DND-41 (cell line): Measurements from ENCODE around the gene TMEM134.

Source experiments
- ATAC-seq: fragments of 200-7000 bp; cut with Tn5 transposase; 3 replicates; pipeline ENCODE4 v1.9.1; 2021; ENCODE audit warnings: low read depth; ENCODE audit not compliant: insufficient read depth
- DNase-seq: peaks from one replicate; pipeline ENCODE4 v3.0.0-alpha.2; 2020
- H2AFZ ChIP-seq: 2 replicates; pipeline ENCODE4 v1.6.0; 2012; ENCODE audit warnings: low read depth, low read length
- H3K27ac ChIP-seq: 2 replicates; pipeline ENCODE4 v1.5.1; 2012; ENCODE audit warnings: low read length, inconsistent platforms
- H3K27me3 ChIP-seq: fragments of 200-600 bp; sonication (generic); 2 replicates; pipeline ENCODE4 v1.6.0; 2012; ENCODE audit warnings: low read length, mild to moderate bottlenecking, inconsistent platforms; ENCODE audit not compliant: insufficient read depth, poor library complexity
- H3K36me3 ChIP-seq: 2 replicates; pipeline ENCODE4 v1.5.1; 2012; ENCODE audit warnings: low read length, inconsistent platforms; ENCODE audit not compliant: insufficient read depth
- H3K4me1 ChIP-seq: 2 replicates; pipeline ENCODE4 v1.5.1; 2012; ENCODE audit warnings: mild to moderate bottlenecking, low read length; ENCODE audit not compliant: insufficient read depth
- H3K4me2 ChIP-seq: 2 replicates; pipeline ENCODE4 v1.6.0; 2012; ENCODE audit warnings: mild to moderate bottlenecking, moderate library complexity, low read length, inconsistent platforms; ENCODE audit not compliant: insufficient read depth
- H3K4me3 ChIP-seq, 2 experiments: fragments of 200-600 bp in 1 of 2; shearing (Covaris generic) in 1 of 2; 2 replicates each; pipeline ENCODE4 v1.5.1; 2012 to 2016; ENCODE audit warnings: inconsistent platforms in 2 of 2, low read length in 2 of 2, mild to moderate bottlenecking in 2 of 2, low read depth in 1 of 2, moderate library complexity in 1 of 2
- H3K79me2 ChIP-seq: 2 replicates; pipeline ENCODE4 v1.6.0; 2012; ENCODE audit warnings: low read length, inconsistent platforms; ENCODE audit not compliant: insufficient read depth
- H3K9ac ChIP-seq: 2 replicates; pipeline ENCODE4 v1.6.0; 2012; ENCODE audit warnings: low read depth, mild to moderate bottlenecking, inconsistent platforms, low read length, moderate library complexity
- H3K9me3 ChIP-seq: 2 replicates; pipeline ENCODE4 v1.5.1; 2012; ENCODE audit warnings: low read length, moderate library complexity, mild to moderate bottlenecking, inconsistent platforms; ENCODE audit not compliant: insufficient read depth, severe bottlenecking
- H4K20me1 ChIP-seq: 2 replicates; pipeline ENCODE4 v1.6.0; 2012; ENCODE audit warnings: low read length; ENCODE audit not compliant: insufficient read depth
- CTCF ChIP-seq: IDR thresholded peaks from 2 replicates; pipeline ENCODE4 v1.5.1; 2012; ENCODE audit warnings: borderline replicate concordance, low read length, moderate library complexity, mild to moderate bottlenecking; ENCODE audit not compliant: poor library complexity, severe bottlenecking; ENCODE audit errors: extremely low read depth
- EZH2 ChIP-seq: IDR thresholded peaks from 3 replicates; pipeline ENCODE4 v1.6.1; 2012; ENCODE audit warnings: borderline replicate concordance, low read depth, mild to moderate bottlenecking, moderate library complexity, low read length, inconsistent platforms; ENCODE audit not compliant: severe bottlenecking

TMEM134 gene

GRCh38 chr11:67411785-67412152 is 57.3 kb downstream of the TMEM134 start:
- ATAC-seq: no peak

More at GRCh38 chr11:67411785-67412152, 57.3 kb downstream of the TMEM134 start:
- Histone ChIP-seq H3K27ac (peak overlapping the region; percentile 89), H3K79me2 (peaks cover 22% of the 10 kb centered on the region), H3K9ac (0 out of 2 replicates have a peak overlapping the region, but pooled peaks have one; percentile 2), H3K4me3 (no peak overlapping the region), H3K36me3 (peaks cover 13% of the 10 kb centered on the region), H3K4me1 (peaks cover 77% of the 10 kb centered on the region), H3K4me2 (no peak overlapping the region), H2AFZ (no peak overlapping the region), H4K20me1 (no peaks in the 10 kb centered on the region; the same call in 1 of the 2 replicates), H3K9me3 (no peaks in the 10 kb centered on the region), H3K27me3 (no peaks in the 10 kb centered on the region)
- TF ChIP-seq CTCF (no peak), EZH2 (no peak)
- peak; percentile 26 for DNase-seq
